Calu3 (cell line): ENCODE results near the gene SLC15A2. TPM values are rescaled to one million over a fixed set of nuclear protein-coding genes. Genes with fewer than 3 reads are reported as not detected.

Source experiments
- BruUV-seq: library from RNA; stranded (reverse); fragments of 400-500 nt; replicated peaks from 2 replicates; lab custom pipeline; 2021; lab: Mats Ljungman, UMichigan
- CTCF ChIA-PET: fragments of 300-600 bp; sonication (Branson Sonifier 250); formaldehyde crosslinking; loops from one replicate; lab custom pipeline; 2022; ENCODE audit warnings: antibody characterized with exemption; lab: Charles Lee
- DNase-seq: peaks from one replicate; pipeline ENCODE4 v3.0.0; 2022
- H3K27ac Mint-ChIP-seq: one replicate; pipeline ENCODE4 v1.8.0; 2022; ENCODE audit warnings: mixed read lengths; ENCODE audit not compliant: unreplicated experiment
- H3K27me3 Mint-ChIP-seq: one replicate; pipeline ENCODE4 v1.8.0; 2022; ENCODE audit warnings: mixed read lengths; ENCODE audit not compliant: unreplicated experiment
- H3K36me3 Mint-ChIP-seq: one replicate; pipeline ENCODE4 v1.8.0; 2022; ENCODE audit warnings: mild to moderate bottlenecking, moderate library complexity, mixed read lengths; ENCODE audit not compliant: insufficient read depth, unreplicated experiment
- H3K4me1 Mint-ChIP-seq: one replicate; pipeline ENCODE4 v1.8.0; 2022; ENCODE audit warnings: mild to moderate bottlenecking, low read depth, mixed read lengths; ENCODE audit not compliant: unreplicated experiment
- H3K4me3 Mint-ChIP-seq: one replicate; pipeline ENCODE4 v1.8.0; 2022; ENCODE audit warnings: mild to moderate bottlenecking, low read depth, moderate library complexity, mixed read lengths; ENCODE audit not compliant: unreplicated experiment
- H3K9me3 Mint-ChIP-seq: one replicate; pipeline ENCODE4 v1.8.0; 2022; ENCODE audit warnings: low read depth, mixed read lengths; ENCODE audit not compliant: unreplicated experiment
- intact Hi-C: fragments of 100-400 bp; cut with micrococcal nuclease; formaldehyde crosslinking; loops from one replicate; pipeline ENCODE4 v1.10.0; 2022; ENCODE audit not compliant: unreplicated experiment
- total RNA-seq: library from RNA; stranded (reverse); gene quantifications from 2 replicates; pipeline ENCODE4 v1.2.3, GENCODE V29; 2022
- TF ChIP-seq, protein P1 (sequence below): fragments of 200-600 bp; IDR thresholded peaks from one replicate; pipeline ENCODE4 v1.8.0; 2022; ENCODE audit warnings: antibody characterized with exemption; ENCODE audit not compliant: unreplicated experiment

SLC15A2 gene
- total RNA-seq, 1 experiment from 2014 or later: 10.7 TPM

DNA sequence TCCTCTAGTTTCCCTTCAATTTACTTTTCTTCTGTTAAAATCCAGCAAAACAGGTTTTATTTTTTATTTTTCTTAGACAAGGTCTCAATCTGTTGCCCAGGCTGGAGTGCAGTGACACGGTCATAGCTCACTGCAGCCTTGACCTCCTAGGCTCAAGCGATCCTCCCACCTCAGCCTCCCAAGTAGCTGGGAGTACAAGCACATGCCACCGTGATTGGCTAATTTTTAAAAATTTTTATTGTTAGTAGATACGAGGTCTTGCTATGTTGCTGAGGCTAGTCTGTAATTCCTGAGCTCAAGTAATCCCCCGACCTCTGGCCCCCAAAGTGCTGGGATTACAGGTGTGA is 86.2 kb downstream of the SLC15A2 start:
- Mint-ChIP-seq H3K27me3 (no peaks in the 10 kb centered on the region), H3K27ac (peak overlapping the region; percentile 66), H3K4me3 (no peak overlapping the region), H3K4me1 (peaks cover 12% of the 10 kb centered on the region), H3K9me3 (peaks cover 2% of the 10 kb centered on the region), H3K36me3 (no peaks in the 10 kb centered on the region)
- CTCF ChIA-PET: interaction anchor here (1.2 kb wide), 1 partner anchor 15 kb away, joined by 5 read pairs; no protein-coding TSS in a partner anchor
- TF ChIP-seq, protein P1, sequence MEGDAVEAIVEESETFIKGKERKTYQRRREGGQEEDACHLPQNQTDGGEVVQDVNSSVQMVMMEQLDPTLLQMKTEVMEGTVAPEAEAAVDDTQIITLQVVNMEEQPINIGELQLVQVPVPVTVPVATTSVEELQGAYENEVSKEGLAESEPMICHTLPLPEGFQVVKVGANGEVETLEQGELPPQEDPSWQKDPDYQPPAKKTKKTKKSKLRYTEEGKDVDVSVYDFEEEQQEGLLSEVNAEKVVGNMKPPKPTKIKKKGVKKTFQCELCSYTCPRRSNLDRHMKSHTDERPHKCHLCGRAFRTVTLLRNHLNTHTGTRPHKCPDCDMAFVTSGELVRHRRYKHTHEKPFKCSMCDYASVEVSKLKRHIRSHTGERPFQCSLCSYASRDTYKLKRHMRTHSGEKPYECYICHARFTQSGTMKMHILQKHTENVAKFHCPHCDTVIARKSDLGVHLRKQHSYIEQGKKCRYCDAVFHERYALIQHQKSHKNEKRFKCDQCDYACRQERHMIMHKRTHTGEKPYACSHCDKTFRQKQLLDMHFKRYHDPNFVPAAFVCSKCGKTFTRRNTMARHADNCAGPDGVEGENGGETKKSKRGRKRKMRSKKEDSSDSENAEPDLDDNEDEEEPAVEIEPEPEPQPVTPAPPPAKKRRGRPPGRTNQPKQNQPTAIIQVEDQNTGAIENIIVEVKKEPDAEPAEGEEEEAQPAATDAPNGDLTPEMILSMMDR: no peak
- no peak for DNase-seq
- no TSS peak for BruUV-seq
- intact Hi-C loops: loop anchor here (2.0 kb wide), 1 partner anchor 38 kb away; no protein-coding TSS in a partner anchor

GRCh38 chr3:121981473-121981872 is 87.3 kb downstream of the SLC15A2 start:
- no TSS peak for BruUV-seq
- peaks cover 2% of the 10 kb centered on the region for H3K9me3 Mint-ChIP-seq
- CTCF ChIA-PET: no interaction called here
- H3K4me3 Mint-ChIP-seq: no peak overlapping the region
- H3K36me3 Mint-ChIP-seq: no peaks in the 10 kb centered on the region
- H3K27ac Mint-ChIP-seq: no peak overlapping the region
- TF ChIP-seq, protein P1: no peak
- no peak for DNase-seq
- no peaks in the 10 kb centered on the region for H3K27me3 Mint-ChIP-seq
- H3K4me1 Mint-ChIP-seq: peaks cover 12% of the 10 kb centered on the region
- intact Hi-C loops: loop anchor here (2.0 kb wide), 1 partner anchor 39 kb away; no protein-coding TSS in a partner anchor

GRCh38 chr3:121985846-121986245 is 91.6 kb downstream of the SLC15A2 start:
- TF ChIP-seq, protein P1: no peak
- no TSS peak for BruUV-seq
- H3K4me1 Mint-ChIP-seq: no peaks in the 10 kb centered on the region

DNA sequence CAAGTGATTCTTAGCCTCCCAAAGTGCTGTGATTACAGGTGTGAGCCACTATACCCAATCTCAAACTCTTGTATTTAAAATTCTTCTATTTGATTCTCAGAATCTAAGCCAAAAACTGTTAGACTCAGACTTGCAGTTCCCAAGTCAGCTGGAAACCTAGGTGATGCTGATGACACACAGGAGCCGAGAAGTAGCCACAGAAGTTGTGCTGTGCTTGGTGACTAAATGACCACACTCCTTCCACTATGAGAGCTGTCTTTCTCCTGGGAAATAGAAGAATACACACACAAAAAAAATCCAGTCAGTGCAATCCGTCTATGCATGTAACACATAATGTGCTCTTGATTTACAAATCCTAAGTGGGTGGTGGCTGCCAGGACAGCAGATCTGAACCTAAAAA is 93.9 kb downstream of the SLC15A2 start:
- Mint-ChIP-seq H3K27ac (no peak overlapping the region), H3K9me3 (peaks cover 2% of the 10 kb centered on the region), H3K27me3 (no peaks in the 10 kb centered on the region), H3K4me3 (no peak overlapping the region), H3K36me3 (peaks cover 4% of the 10 kb centered on the region), H3K4me1 (no peaks in the 10 kb centered on the region)
- DNase-seq: no peak
- CTCF ChIA-PET: no interaction called here
- BruUV-seq: no TSS peak
- intact Hi-C loops: no loop called here
- TF ChIP-seq, protein P1: no peak

More at GRCh38 chr3:121985846-121986245, 91.6 kb downstream of the SLC15A2 start:
- CTCF ChIA-PET: no interaction called here
- Mint-ChIP-seq H3K36me3 (no peaks in the 10 kb centered on the region), H3K27me3 (no peaks in the 10 kb centered on the region), H3K27ac (no peak overlapping the region), H3K9me3 (peaks cover 2% of the 10 kb centered on the region), H3K4me3 (no peak overlapping the region)
- intact Hi-C loops: no loop called here
- no peak for DNase-seq
